Left lung (tissue), 10 donors: ENCODE measurements around the gene CDPF1. TPM values are rescaled to one million over a fixed set of nuclear protein-coding genes. Genes with fewer than 3 reads are reported as not detected.

ENCODE experiments used
- ATAC-seq: fragments of 200-7000 bp; cut with Tn5 transposase; one replicate; pipeline ENCODE4 v1.9.1; 2020; ENCODE audit warnings: moderate library complexity
- DNase-seq, 4 donors: peaks; one replicate each; pipeline ENCODE4 v3.0.0-alpha.2; 2013 to 2020
- H3K27ac ChIP-seq, 2 donors: fragments of 200-600 bp; sonication (generic) in 1 of 2; one replicate each; pipeline versions ENCODE4 v1.5.0 to v1.8.0; 2020 to 2021
- H3K27me3 ChIP-seq, 2 donors: fragments of 200-600 bp; sonication (generic) in 1 of 2; one replicate each; pipeline versions ENCODE4 v1.5.0 to v1.8.0; 2020 to 2021
- H3K36me3 ChIP-seq, 2 donors: fragments of 200-600 bp; sonication (generic) in 1 of 2; one replicate each; pipeline versions ENCODE4 v1.5.0 to v1.8.0; 2020 to 2021
- H3K4me1 ChIP-seq, 2 donors: fragments of 200-600 bp; one replicate each; pipeline ENCODE4 v1.8.0; 2021
- H3K4me3 ChIP-seq, 2 donors: fragments of 200-600 bp; sonication (generic) in 1 of 2; one replicate each; pipeline versions ENCODE4 v1.5.0 to v1.8.0; 2020 to 2021; ENCODE audit warnings: mild to moderate bottlenecking in 1 of 2
- H3K9me3 ChIP-seq, 2 donors: fragments of 200-600 bp; sonication (generic) in 1 of 2; one replicate each; pipeline versions ENCODE4 v1.5.0 to v1.8.0; 2020 to 2021
- CTCF ChIP-seq, 2 donors: fragments of 200-600 bp; sonication (generic) in 1 of 2; IDR thresholded peaks; one replicate each; pipeline versions ENCODE4 v1.5.0 to v1.8.0; 2021; ENCODE audit warnings: antibody characterized with exemption in 2 of 2
- intact Hi-C, 2 donors: fragments of 100-400 bp; cut with DNase I; formaldehyde crosslinking; loops; one replicate each; pipeline versions ENCODE4 v1.11.2 to v1.14.2; 2022
- polyA plus RNA-seq, 6 donors: library from polyadenylated mRNA; unstranded; fragments of 120-200 nt; gene quantifications; one replicate each; pipeline ENCODE4 v1.2.1, GENCODE V29; 2013; ENCODE audit not compliant: insufficient read length in 6 of 6
- total RNA-seq, 2 donors: library from RNA; stranded (reverse); fragmentation: NEBNext Ultra II Directional; extraction: Animal tissue kit (Norgen Biotek cat#: 25700); gene quantifications; one replicate each; pipeline ENCODE4 v1.2.1, GENCODE V29; 2021
- donor health status: DM: no; HTN: yes; CAD: no.
- donor health status: DM: no; HTN: no; CAD: no.

CDPF1 gene
- total and polyA plus RNA-seq, 8 donors = 7.7 to 13.5 (median 11.3) TPM

GRCh38 chr22:46250783-46251125 lies 661 bp upstream of the CDPF1 start:
- peak in 1 of 4 donors; percentile 81 for DNase-seq
- ATAC-seq = peak; percentile 12
- Histone ChIP-seq H3K9me3 (no peaks in the 10 kb centered on the region), H3K4me1 (peaks cover 6 to 19% of the 10 kb centered on the region in 2 donors), H3K36me3 (no peaks in the 10 kb centered on the region), H3K27me3 (no peaks in the 10 kb centered on the region), H3K4me3 (peak overlapping the region; percentile 71 to 75), H3K27ac (peak overlapping the region; percentile 83 to 91)
- intact Hi-C loops = no loop called here
- no peak for TF ChIP-seq CTCF (IDR thresholded peaks at IDR 0.05)

GRCh38 chr22:46247443-46247975 lies 2.6 kb downstream of the CDPF1 start:
- intact Hi-C loops = no loop called here
- ATAC-seq (no peak), DNase-seq (no peak)
- Histone ChIP-seq H3K9me3 (no peaks in the 10 kb centered on the region), H3K36me3 (peaks cover 0 to 23% of the 10 kb centered on the region in 2 donors), H3K27me3 (no peaks in the 10 kb centered on the region), H3K4me3 (no peak overlapping the region), H3K4me1 (peaks cover 6 to 19% of the 10 kb centered on the region in 2 donors), H3K27ac (no peak overlapping the region)
- TF ChIP-seq CTCF (IDR thresholded peaks at IDR 0.05) = no peak

GRCh38 chr22:46246178-46246577 lies 3.9 kb downstream of the CDPF1 start:
- peaks cover 6 to 15% of the 10 kb centered on the region in 2 donors for H3K4me1 ChIP-seq
- intact Hi-C loops = no loop called here
- no peak overlapping the region for H3K4me3 ChIP-seq
- DNase-seq (no peak), ATAC-seq (no peak)
- no peaks in the 10 kb centered on the region for H3K9me3 ChIP-seq
- peak overlapping the region in 1 of 2 donors; percentile 10 for H3K27ac ChIP-seq
- peaks cover 0 to 23% of the 10 kb centered on the region in 2 donors for H3K36me3 ChIP-seq
- no peak for TF ChIP-seq CTCF (IDR thresholded peaks at IDR 0.05)
- no peaks in the 10 kb centered on the region for H3K27me3 ChIP-seq

- ATAC-seq (no peak), DNase-seq (peak in 1 of 4 donors; percentile 51)
- peaks cover 6 to 15% of the 10 kb centered on the region in 2 donors for H3K4me1 ChIP-seq
- no peaks in the 10 kb centered on the region for H3K27me3 ChIP-seq
- no peak for TF ChIP-seq CTCF (IDR thresholded peaks at IDR 0.05)
- no peaks in the 10 kb centered on the region for H3K9me3 ChIP-seq
- H3K27ac ChIP-seq = peak overlapping the region; percentile 10 to 16
- intact Hi-C loops = no loop called here
- peaks cover 0 to 23% of the 10 kb centered on the region in 2 donors for H3K36me3 ChIP-seq
- no peak overlapping the region for H3K4me3 ChIP-seq
Observed at GRCh38 chr22:46245511-46245910, 4.6 kb downstream of the CDPF1 start.

- ATAC-seq (no peak), DNase-seq (no peak)
- peaks cover 6 to 20% of the 10 kb centered on the region in 2 donors for H3K4me1 ChIP-seq
- H3K9me3 ChIP-seq = no peaks in the 10 kb centered on the region
- TF ChIP-seq CTCF (IDR thresholded peaks at IDR 0.05) = no peak
- intact Hi-C loops = no loop called here
- peaks cover 0 to 23% of the 10 kb centered on the region in 2 donors for H3K36me3 ChIP-seq
- H3K4me3 ChIP-seq = no peak overlapping the region
- no peaks in the 10 kb centered on the region for H3K27me3 ChIP-seq
- H3K27ac ChIP-seq = no peak overlapping the region
Observed at GRCh38 chr22:46244771-46245170, 5.3 kb downstream of the CDPF1 start.
